Measurements from ENCODE around the gene SCFD2.

DNA sequence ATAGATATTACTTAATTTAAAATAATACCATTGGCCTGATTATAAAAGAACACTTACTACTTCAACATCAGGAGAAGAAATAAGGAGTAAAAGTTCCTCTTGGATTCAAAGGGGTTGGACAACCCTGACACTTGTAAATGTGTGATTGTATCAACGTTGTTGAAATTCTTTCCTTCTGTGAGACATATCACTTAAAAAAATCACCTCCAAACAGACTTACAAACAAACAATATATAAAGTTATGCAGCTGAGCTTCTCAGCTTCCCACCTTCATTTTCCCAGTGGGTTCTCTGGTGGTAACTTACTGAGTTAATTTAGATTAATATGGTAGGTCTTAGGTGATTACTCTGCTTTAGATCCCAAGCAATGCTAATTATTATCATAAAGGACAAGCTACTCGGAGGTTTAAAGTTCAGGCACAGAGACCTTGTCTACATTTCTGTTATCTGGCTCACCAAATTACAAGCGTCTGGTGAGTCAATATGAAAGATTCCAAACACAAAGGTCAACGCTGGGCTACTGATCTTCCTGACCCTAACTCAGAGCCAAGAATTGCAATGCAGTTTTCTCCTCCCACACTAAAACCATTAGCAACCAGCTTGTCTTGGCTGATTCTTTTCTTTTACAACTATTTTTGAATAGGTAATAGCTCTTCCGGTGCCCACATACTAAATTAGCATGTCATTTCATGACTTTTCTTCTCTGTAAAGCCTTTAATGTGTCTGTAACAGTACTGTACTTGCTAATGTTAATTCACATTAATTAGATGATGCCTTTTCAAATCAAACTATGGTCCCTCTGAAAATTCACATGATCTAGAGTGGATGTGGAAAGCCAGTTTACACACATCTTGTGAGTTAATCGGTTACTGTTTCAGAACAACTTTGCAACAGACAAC, 346.1 kb downstream of the SCFD2 start:
- TF ChIP-seq, protein P1, sequence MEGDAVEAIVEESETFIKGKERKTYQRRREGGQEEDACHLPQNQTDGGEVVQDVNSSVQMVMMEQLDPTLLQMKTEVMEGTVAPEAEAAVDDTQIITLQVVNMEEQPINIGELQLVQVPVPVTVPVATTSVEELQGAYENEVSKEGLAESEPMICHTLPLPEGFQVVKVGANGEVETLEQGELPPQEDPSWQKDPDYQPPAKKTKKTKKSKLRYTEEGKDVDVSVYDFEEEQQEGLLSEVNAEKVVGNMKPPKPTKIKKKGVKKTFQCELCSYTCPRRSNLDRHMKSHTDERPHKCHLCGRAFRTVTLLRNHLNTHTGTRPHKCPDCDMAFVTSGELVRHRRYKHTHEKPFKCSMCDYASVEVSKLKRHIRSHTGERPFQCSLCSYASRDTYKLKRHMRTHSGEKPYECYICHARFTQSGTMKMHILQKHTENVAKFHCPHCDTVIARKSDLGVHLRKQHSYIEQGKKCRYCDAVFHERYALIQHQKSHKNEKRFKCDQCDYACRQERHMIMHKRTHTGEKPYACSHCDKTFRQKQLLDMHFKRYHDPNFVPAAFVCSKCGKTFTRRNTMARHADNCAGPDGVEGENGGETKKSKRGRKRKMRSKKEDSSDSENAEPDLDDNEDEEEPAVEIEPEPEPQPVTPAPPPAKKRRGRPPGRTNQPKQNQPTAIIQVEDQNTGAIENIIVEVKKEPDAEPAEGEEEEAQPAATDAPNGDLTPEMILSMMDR (IDR thresholded peaks at IDR 0.05; ENCODE audit: extremely low read depth in 1 of 2, insufficient read depth in 1 of 2, low read depth in 1 of 2, low read length in 2 of 2): no peak
- TF ChIP-seq POLR2AphosphoS5 (IDR thresholded peaks at IDR 0.05; ENCODE audit: insufficient read depth, low read depth, low read length): no peak
- TF ChIP-seq POLR2A (IDR thresholded peaks at IDR 0.05; ENCODE audit: low read depth, low read length): no peak
